A549 (cell line): ENCODE data around the gene CCDC136. TPM values are rescaled to one million over a fixed set of nuclear protein-coding genes. Genes with fewer than 3 reads are reported as not detected.

ENCODE experiments used
- ATAC-seq, 2 experiments: fragments of 200-7000 bp in 1 of 2; fragments of >200 bp in 1 of 2; cut with Nextera tagmentation in 1 of 2; cut with Tn5 transposase in 1 of 2; 3 replicates each; pipeline versions ENCODE4 v1.8.0 to v1.9.1; 2018 to 2020; ENCODE audit warnings: mild to moderate bottlenecking in 1 of 2, moderate library complexity in 1 of 2
- CTCF ChIA-PET: fragments of 300-600 bp; sonication (Branson Sonifier 250); formaldehyde crosslinking; extraction: SDS; loops from one replicate; lab custom pipeline; 2021; ENCODE audit warnings: antibody characterized with exemption, inconsistent platforms; lab: Yijun Ruan, JAX
- POLR2A ChIA-PET: fragments of 350-600 bp; formaldehyde crosslinking; extraction: SDS; loops from one replicate; lab custom pipeline; 2021; ENCODE audit warnings: antibody characterized with exemption, inconsistent platforms; lab: Yijun Ruan, JAX
- DNase-seq, 2 experiments: peaks; one replicate each; pipeline versions ENCODE4 v3.0.0 to v3.0.0-alpha.2; 2011 to 2016; ENCODE audit warnings: low read depth in 1 of 2, low spot score in 1 of 2
- FAIRE-seq: peaks from 2 replicates; lab custom pipeline; 2011; peaks lifted over from hg19 to GRCh38; lab: Jason Lieb, UNC
- H3K27ac ChIP-seq, 2 experiments: fragments of >200 bp; sonication (Bioruptor Twin); formaldehyde crosslinking; 3 replicates each; pipeline ENCODE4 v1.5.1; 2016 to 2017
- H3K4me1 ChIP-seq: fragments of >200 bp; sonication (Bioruptor Twin); formaldehyde crosslinking; 3 replicates; pipeline ENCODE4 v1.6.1; 2016
- H3K4me2 ChIP-seq: fragments of >200 bp; sonication (Bioruptor Twin); formaldehyde crosslinking; 3 replicates; pipeline ENCODE4 v1.6.1; 2016
- H3K4me3 ChIP-seq: fragments of >200 bp; sonication (Bioruptor Twin); formaldehyde crosslinking; 3 replicates; pipeline ENCODE4 v1.5.1; 2016
- H3K9me3 ChIP-seq: fragments of >200 bp; sonication (Bioruptor Twin); formaldehyde crosslinking; 3 replicates; pipeline ENCODE4 v1.6.1; 2016
- CBX2 ChIP-seq: fragments of 200-600 bp; sonication (generic); IDR thresholded peaks from 2 replicates; pipeline ENCODE4 v1.6.1; 2016; ENCODE audit warnings: low read depth, mild to moderate bottlenecking, borderline replicate concordance
- CEBPB ChIP-seq, 2 experiments: fragments of >200 bp in 1 of 2; sonication (Bioruptor Twin) in 1 of 2; formaldehyde crosslinking in 1 of 2; IDR thresholded peaks; 2 replicates each; pipeline ENCODE4 v1.6.1; 2012 to 2016
- EHMT2 ChIP-seq: fragments of 200-600 bp; sonication (generic); IDR thresholded peaks from 2 replicates; pipeline ENCODE4 v1.6.1; 2016; ENCODE audit warnings: antibody characterized with exemption, low read depth, mild to moderate bottlenecking, moderate library complexity
- EP300 ChIP-seq, 2 experiments: fragments of >200 bp; sonication (Bioruptor Twin); formaldehyde crosslinking; IDR thresholded peaks; 2 replicates in 1 of 2; 3 replicates in 1 of 2; pipeline ENCODE4 v1.6.1; 2016 to 2017
- FOSL2 ChIP-seq, 2 experiments: fragments of 450-650 bp in 1 of 2; fragments of >200 bp in 1 of 2; sonication (Bioruptor Twin) in 1 of 2; formaldehyde crosslinking; IDR thresholded peaks; 2 replicates each; pipeline versions ENCODE4 v1.5.0 to v1.6.1; 2016 to 2020; ENCODE audit warnings: mild to moderate bottlenecking in 1 of 2, moderate library complexity in 1 of 2
- FOXS1 ChIP-seq: fragments of 250-450 bp; sonication (Bioruptor Pico); IDR thresholded peaks from 2 replicates; pipeline ENCODE4 v1.5.0; 2020; ENCODE audit warnings: mild to moderate bottlenecking, moderate library complexity
- HOXA7 ChIP-seq: fragments of 250-450 bp; sonication (Bioruptor Pico); IDR thresholded peaks from 2 replicates; pipeline ENCODE4 v1.5.0; 2020; ENCODE audit warnings: mild to moderate bottlenecking, moderate library complexity
- KDM5A ChIP-seq: fragments of 200-600 bp; sonication (generic); IDR thresholded peaks from 2 replicates; pipeline ENCODE4 v1.6.1; 2016; ENCODE audit warnings: antibody characterized with exemption, mild to moderate bottlenecking
- MAFK ChIP-seq: fragments of 450-650 bp; IDR thresholded peaks from 2 replicates; pipeline ENCODE4 v1.6.1; 2014; ENCODE audit not compliant: partially characterized antibody
- RARB ChIP-seq: fragments of 250-450 bp; sonication (Bioruptor Pico); IDR thresholded peaks from 2 replicates; pipeline ENCODE4 v1.8.0; 2021; ENCODE audit warnings: mild to moderate bottlenecking, moderate library complexity
- RCOR1 ChIP-seq: fragments of 150-350 bp; IDR thresholded peaks from 2 replicates; pipeline ENCODE4 v1.6.1; 2014; ENCODE audit warnings: antibody characterized with exemption, low read length, low read depth
- RNF2 ChIP-seq: fragments of 200-600 bp; sonication (generic); IDR thresholded peaks from 2 replicates; pipeline ENCODE4 v1.6.1; 2016; ENCODE audit warnings: low read depth, mild to moderate bottlenecking, antibody characterized with exemption, moderate library complexity, borderline replicate concordance
- SREBF2 ChIP-seq: fragments of 450-650 bp; IDR thresholded peaks from 2 replicates; pipeline ENCODE4 v1.6.1; 2014; ENCODE audit warnings: mild to moderate bottlenecking, moderate library complexity
- TP53 ChIP-seq: fragments of 250-450 bp; sonication (Bioruptor Pico); IDR thresholded peaks from 2 replicates; pipeline ENCODE4 v1.5.0; 2021; ENCODE audit warnings: mild to moderate bottlenecking, moderate library complexity
- WGBS: methylation state at CpG from one replicate; pipeline ENCODE4 v1.1.6; 2017; ENCODE audit errors: missing lambda C conversion rate; 5-methylcytosine and 5-hydroxymethylcytosine counted together
- polyA plus RNA-seq, 4 experiments: library from polyadenylated mRNA; depleted of rRNA in 3 of 4; stranded (reverse); fragments of >200 nt; fragmentation: RNase III in 1 of 4; extraction: RNeasy Plus Mini Kit Qiagen cat#74134 plus additional on column Dnase treatment in 1 of 4; gene quantifications; 2 replicates in 3 of 4; 3 replicates in 1 of 4; pipeline ENCODE4 v1.2.3, GENCODE V29; 2011 to 2017
- TF ChIP-seq, protein P1 (sequence below): IDR thresholded peaks from 2 replicates; pipeline ENCODE4 v1.6.1; 2012
- TF ChIP-seq, protein P2 (sequence below): fragments of 250-450 bp; sonication (Bioruptor Pico); IDR thresholded peaks from 2 replicates; pipeline ENCODE4 v1.5.0; 2021; ENCODE audit warnings: mild to moderate bottlenecking, moderate library complexity, borderline replicate concordance

CCDC136 gene
- polyA plus RNA-seq, 2 of the 4 experiments (the other 2 are of a cell fraction): 4.7 to 5.4 TPM

DNA sequence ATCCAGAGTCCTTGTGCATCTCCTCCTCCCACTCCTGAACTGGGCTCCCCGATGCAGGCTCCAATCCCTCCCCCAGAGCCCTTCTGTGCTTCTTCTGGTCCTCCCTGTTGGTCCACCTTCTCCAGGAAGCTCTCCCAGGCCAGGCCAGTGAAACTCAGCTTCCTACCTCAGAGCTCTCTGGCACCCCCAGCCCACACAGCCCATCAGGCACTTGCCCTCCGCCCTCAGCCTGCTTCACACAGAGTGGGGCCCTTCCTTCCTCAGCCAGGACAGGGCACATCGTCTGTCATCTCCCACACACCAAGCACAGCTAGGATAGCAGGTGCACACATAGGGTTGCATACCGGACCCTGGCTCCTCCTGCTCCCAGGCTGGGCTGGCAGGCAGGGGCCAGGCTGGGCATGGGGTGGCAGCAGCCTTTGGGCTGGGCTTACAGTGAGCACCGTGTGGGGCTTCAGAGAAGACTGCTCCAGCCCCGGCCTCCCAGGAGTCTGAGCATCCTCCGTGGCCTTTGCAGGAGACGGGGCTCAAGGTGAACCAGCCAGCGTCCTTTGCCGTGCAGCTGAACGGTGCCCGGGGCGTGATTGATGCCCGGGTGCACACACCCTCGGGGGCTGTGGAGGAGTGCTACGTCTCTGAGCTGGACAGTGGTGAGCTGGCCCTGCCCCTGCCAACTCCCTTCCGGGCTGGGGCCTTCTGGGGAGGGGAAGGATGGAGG, 64.4 kb downstream of the CCDC136 start:
- no peaks in the 10 kb centered on the region for H3K9me3 ChIP-seq
- no peak overlapping the region for H3K4me3 ChIP-seq
- no peak overlapping the region for H3K27ac ChIP-seq
- no peaks in the 10 kb centered on the region for H3K4me1 ChIP-seq
- TF ChIP-seq FOSL2 (IDR thresholded peaks at IDR 0.05): no peak
- TF ChIP-seq FOSL2 (CRISPR knock-in tag; IDR thresholded peaks at IDR 0.05): no peak
- no peak for TF ChIP-seq CBX2
- no peak for TF ChIP-seq EP300 (IDR thresholded peaks at IDR 0.05)
- TF ChIP-seq, protein P1, sequence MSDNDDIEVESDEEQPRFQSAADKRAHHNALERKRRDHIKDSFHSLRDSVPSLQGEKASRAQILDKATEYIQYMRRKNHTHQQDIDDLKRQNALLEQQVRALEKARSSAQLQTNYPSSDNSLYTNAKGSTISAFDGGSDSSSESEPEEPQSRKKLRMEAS: no peak
- no peak for TF ChIP-seq TP53
- TF ChIP-seq RARB (CRISPR knock-in tag): no peak
- no peak overlapping the region for H3K4me2 ChIP-seq
- DNase-seq (no peak), ATAC-seq (no peak), FAIRE-seq (no peak)
- ChIA-PET CTCF (no interaction called here), POLR2A (no interaction called here)
- 86% methylated on average over 7 of the region's 17 CpGs for WGBS

GRCh38 chr7:128858380-128859231, 66.8 kb downstream of the CCDC136 start:
- POLR2A ChIA-PET: no interaction called here
- Histone ChIP-seq H3K4me2 (no peak overlapping the region), H3K4me3 (no peak overlapping the region), H3K9me3 (no peaks in the 10 kb centered on the region), H3K4me1 (peaks cover under 1% of the 10 kb centered on the region; the same call in 2 of the 3 replicates), H3K27ac (no peak overlapping the region)
- TF ChIP-seq FOSL2 (IDR thresholded peaks at IDR 0.05): no peak
- no peak for TF ChIP-seq FOSL2 (CRISPR knock-in tag; IDR thresholded peaks at IDR 0.05)
- TF ChIP-seq FOXS1 (CRISPR knock-in tag): no peak
- no peak for TF ChIP-seq SREBF2
- TF ChIP-seq EHMT2: no peak
- TF ChIP-seq, protein P1: no peak
- no peak for TF ChIP-seq CBX2
- no peak for TF ChIP-seq KDM5A
- TF ChIP-seq HOXA7: no peak
- no peak for TF ChIP-seq RCOR1
- TF ChIP-seq RNF2: no peak
- TF ChIP-seq, protein P2, sequence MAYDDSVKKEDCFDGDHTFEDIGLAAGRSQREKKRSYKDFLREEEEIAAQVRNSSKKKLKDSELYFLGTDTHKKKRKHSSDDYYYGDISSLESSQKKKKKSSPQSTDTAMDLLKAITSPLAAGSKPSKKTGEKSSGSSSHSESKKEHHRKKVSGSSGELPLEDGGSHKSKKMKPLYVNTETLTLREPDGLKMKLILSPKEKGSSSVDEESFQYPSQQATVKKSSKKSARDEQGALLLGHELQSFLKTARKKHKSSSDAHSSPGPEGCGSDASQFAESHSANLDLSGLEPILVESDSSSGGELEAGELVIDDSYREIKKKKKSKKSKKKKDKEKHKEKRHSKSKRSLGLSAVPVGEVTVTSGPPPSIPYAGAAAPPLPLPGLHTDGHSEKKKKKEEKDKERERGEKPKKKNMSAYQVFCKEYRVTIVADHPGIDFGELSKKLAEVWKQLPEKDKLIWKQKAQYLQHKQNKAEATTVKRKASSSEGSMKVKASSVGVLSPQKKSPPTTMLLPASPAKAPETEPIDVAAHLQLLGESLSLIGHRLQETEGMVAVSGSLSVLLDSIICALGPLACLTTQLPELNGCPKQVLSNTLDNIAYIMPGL: no peak
- no peak for DNase-seq
- CTCF ChIA-PET: no interaction called here
- no peak for ATAC-seq
- no peak for FAIRE-seq
- WGBS: 78% methylated on average over 15 of the region's 18 CpGs

DNA sequence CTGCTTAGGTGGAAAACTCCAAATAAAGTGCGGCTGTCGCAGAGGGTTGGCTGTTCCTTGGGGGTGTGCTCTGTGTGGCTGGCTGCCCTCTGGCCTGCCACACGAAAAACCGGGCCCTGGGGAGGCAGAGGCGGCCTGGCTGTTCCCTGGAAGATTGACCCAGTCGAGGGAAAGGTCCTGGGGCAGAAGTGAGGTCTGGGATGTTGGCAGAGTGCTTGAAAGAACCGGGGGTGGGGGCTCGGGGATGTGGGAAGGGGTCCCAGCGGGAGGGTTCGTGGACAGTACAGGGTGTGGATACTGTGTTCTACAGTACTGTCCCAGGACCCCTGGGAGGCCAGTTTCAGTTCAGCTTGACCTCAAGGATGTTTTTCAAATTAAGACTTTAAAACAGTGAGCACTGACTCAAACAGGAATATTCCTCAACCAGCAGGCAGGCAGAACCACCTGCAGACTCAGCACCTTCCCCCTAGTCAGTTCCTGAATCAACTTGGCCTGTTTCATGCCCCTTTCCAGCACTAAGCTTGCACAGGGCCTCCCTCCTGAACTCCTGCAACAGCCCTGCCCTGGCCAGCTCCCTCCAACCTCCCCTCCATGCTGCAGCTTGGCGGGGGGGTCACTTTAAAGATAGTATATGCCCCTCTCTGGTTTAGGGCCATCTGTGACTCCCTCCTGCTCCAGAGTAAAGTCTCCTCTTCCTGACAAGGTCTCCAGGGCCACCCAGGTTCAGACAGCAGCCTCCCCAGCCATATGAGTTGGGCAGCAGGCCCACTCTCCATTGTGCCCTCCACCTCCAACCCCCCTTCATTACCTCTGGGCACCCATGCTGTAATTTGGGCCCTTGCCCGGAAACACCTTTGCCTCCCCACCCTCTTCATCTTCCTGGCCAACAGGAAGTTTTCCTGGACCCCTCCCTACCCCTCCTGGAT, 67.7 kb downstream of the CCDC136 start:
- ChIA-PET POLR2A (no interaction called here), CTCF (interaction anchor here (0.5 to 17.4 kb wide), 6 partner anchors 12 to 1530 kb away, joined by 3 to 225 read pairs (median 4); no protein-coding TSS in a partner anchor)
- no peak overlapping the region for H3K4me3 ChIP-seq
- no peak overlapping the region for H3K27ac ChIP-seq
- DNase-seq (no peak), ATAC-seq (no peak), FAIRE-seq (no peak)
- H3K4me1 ChIP-seq: peaks cover 8% of the 10 kb centered on the region; the same call in 2 of the 3 replicates
- 56% methylated on average over 12 of the region's 12 CpGs for WGBS
- H3K4me2 ChIP-seq: no peak overlapping the region
- H3K9me3 ChIP-seq: no peaks in the 10 kb centered on the region
- TF ChIP-seq CEBPB (IDR thresholded peaks at IDR 0.05): no peak
- TF ChIP-seq MAFK: peak; percentile 15
